ENCODE measurements around the gene AQP4.

AQP4 gene

DNA sequence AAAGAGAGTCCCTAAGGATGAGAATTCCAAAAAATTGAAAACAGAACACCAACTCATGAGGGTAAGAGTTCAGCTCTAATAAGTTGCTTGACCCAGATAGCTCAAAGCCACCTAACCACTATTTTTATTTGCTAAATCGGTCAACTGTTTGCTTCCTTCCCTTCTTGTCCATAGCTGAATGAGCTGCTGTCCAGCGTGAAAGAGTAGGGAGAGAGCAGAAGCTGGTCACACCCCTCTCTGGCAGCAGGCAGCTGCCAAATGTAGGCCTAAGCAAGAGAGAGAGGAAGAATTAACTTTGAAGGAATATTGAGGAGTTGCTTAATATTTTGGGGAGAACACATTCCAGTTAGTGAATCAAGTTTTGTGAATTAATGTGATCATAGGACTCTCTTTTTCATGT lies 25.9 kb downstream of the AQP4 start:
- DNase-seq (ENCODE audit: low read depth) = no peak

DNA sequence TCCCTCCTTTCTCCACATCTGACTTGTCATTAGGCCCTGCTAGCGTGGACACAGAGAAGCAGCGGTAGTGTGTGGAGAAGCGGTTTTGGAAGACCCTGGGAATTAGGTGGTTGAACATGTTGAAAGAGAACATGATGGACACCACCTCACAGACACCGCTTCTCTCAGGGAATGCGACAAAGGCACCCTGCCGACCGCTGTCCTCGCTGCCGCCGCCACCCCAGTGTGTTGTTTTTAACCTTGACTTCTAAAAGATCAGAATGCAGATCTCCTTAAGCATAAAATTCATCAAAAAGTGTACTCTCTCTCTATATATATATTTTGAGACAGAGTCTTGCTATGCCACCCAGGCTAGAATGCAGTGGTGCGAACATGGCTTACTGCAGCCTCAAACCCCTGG lies 33.2 kb downstream of the AQP4 start:
- DNase-seq (ENCODE audit: low read depth) = no peak

GRCh38 chr18:26827581-26827980 lies 37.9 kb downstream of the AQP4 start:
- DNase-seq (ENCODE audit: low read depth) = no peak

DNA sequence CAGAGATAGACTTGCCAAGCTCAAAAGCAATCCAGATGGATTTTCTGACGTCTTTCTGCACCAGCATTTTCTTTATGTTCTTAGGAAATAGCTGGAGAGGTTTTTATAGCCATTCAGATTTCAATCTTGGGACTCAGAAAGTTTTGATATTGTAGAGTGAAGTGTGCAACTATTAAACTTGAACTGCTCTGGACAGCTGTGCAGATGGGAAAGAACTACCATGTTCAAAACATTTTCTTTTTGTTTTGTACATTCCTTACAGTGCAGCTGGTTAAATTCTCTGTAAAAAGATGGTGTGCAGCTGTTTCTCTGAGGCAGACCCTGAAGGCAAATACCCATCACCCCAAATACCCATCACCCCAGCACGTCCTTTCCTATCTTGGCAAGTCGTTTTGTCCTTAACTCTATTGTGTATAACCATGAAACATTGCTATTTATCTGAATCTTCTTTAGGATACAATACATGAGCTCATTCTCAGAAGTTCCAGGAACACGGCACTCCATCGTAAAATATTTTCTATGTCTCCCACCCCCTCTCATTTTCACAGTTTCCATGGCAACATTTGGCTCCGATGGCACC lies 38.8 kb downstream of the AQP4 start:
- no peak for DNase-seq (ENCODE audit: low read depth)

GRCh38 chr18:26821181-26821580 lies 44.3 kb downstream of the AQP4 start:
- no peak for DNase-seq (ENCODE audit: low read depth)

DNA sequence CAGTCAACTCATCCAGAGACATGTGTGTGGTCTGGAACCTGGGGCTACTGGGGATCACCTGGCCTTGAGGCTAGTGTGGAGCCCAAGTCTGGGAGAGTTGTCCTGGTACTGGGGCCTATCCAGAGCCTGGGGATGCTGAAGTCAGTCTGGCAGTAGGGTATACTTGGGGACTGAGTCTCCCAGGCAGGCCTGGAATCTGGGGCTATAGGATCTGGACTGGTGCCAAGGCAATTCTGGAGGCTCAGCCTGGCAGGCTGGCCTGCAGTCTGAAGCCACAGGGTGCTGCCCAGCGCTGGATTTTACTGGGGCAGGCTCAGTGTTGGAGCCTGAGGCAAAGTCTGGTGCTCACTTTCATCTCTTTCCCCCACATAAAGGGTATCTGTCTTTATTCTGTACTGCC lies 46.5 kb downstream of the AQP4 start:
- DNase-seq (ENCODE audit: low read depth) = no peak

DNA sequence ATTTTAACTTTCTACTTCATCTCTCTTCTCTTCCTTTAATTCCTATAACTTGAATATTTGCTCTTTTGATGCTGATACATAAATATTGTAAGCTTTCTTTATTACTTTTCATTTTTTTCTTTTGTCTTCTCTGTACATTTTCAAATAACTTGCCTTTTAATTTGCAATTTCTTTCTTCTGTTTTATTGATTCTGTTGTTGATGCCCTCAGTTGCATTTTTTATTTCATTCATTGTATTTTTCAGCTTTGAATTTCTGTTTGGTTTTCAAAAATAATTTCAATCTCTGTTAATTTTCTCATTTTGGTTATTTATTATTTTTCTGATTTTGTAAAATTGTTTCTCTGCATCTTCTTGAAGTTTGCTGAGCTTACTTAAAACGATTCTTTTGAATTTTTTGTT lies 47.0 kb downstream of the AQP4 start:
- no peak for DNase-seq (ENCODE audit: low read depth)

GRCh38 chr18:26813043-26813442 lies 52.5 kb downstream of the AQP4 start:
- no peak for DNase-seq (ENCODE audit: low read depth)

DNA sequence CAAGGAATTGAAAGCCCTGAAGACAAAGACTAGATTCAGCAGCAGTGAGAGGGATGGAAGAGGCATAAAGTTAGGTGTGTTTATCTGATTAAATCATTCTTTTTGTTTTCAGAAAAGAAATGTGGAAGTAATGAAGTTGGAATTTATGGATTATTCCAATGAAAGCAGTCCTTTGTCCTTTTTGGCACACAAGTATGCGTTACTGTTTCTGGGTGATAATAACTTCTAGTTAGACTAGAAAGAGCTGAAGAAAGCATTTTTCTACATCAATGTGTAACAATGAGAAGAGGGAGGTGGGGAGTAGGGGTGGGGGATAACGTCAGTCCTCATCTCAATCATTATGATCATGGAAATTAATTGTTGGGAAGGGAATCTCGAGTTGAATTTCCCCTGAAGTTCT lies 53.0 kb downstream of the AQP4 start:
- DNase-seq (ENCODE audit: low read depth) = no peak

DNA sequence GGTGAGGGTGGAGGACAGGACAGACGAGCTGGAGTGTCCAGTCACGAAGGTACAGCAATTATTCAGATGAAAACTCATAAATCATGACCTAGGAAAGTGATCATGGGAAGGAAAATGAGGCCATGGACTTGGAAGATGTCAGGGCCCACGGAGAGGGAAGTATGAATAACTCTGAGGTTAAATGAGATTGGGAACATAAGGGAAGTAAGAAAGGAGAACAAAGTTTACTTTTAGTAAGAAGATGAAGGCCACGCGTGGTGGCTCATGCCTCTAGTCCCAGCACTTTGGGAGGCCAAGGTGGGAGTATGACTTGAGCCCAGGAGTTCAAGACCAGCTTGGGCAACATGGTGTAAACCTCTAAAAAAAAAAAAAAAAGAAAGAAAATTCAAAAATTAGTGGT lies 56.2 kb downstream of the AQP4 start:
- DNase-seq (ENCODE audit: low read depth) = no peak

DNA sequence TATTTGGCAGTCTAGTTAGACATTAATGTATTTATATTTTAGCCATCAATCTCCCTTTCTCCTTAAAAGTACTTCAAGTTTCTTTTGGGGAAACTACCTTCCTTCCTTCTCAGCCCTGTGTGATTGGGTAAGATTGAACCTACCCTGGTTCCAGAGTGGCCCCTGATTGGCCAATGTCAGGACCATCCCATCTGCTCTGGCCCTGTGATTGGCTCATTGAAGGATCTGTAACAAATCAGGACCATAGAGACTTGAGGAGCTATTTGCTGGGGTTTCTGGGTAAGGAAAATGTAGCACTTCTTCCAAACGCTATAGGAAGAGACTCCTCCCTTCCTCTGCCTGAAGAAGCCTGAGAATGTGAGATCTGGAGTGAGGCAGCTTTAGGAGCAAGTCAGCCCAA lies 59.3 kb downstream of the AQP4 start:
- DNase-seq (ENCODE audit: low read depth) = no peak

DNA sequence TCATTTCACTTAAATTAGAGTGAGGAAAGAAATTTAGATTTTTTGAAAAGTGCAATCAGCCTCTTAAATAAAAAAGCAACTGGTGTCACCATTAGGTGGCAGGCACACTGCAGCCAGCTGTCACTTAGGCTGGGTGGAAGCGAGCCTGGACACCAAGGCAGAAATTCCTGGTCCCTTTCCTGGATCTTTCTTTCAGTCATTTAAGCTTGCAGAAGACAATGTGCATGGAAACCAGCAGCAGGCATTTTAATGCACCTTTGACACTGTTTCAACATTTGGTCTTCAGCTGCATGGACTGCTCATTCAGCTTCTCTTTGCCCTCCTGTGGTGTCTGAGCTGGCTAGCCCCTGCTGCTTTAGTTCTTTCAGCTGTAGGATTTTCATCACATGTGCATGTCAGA lies 61.0 kb downstream of the AQP4 start:
- DNase-seq (ENCODE audit: low read depth) = no peak

GRCh38 chr18:26803643-26804042 lies 61.9 kb downstream of the AQP4 start:
- DNase-seq (ENCODE audit: low read depth) = no peak

GRCh38 chr18:26802330-26803200 lies 62.9 kb downstream of the AQP4 start:
- DNase-seq (ENCODE audit: low read depth) = no peak
